ENCODE data around the gene HDDC2.

Gene HDDC2

DNA sequence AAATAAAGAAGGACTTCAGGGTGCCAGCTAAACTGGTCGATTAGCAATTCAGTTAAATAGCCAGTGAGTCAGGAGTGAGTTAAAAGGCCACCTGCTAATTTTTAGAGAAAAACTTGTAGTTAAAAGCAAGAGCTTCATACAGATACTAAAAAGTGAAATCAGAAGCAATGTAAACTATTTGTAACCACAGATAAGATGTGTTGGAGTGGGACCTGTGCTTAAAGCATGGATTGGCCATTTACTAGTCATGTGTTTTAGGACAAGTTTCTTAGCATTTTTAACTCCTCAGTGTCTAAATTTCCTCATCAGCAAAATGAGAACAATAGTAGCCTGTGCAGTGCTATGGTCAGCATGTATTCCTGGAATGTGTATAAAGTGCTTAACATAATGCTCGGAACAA, 23.8 kb upstream of the HDDC2 start:
- no peak overlapping the region for H3K4me3 ChIP-seq (ENCODE audit: low read length)
- peaks cover 11% of the 10 kb centered on the region for H3K27me3 ChIP-seq (replicated peaks; ENCODE audit: control insufficient read depth, insufficient read depth, low read length)
- no peaks in the 10 kb centered on the region for H3K9me3 ChIP-seq (ENCODE audit: control insufficient read depth, low read length)
- DNase-seq (ENCODE audit: low read depth): no peak
- no peak overlapping the region for H3K9ac ChIP-seq (ENCODE audit: low read length)
- no peaks in the 10 kb centered on the region for H3K4me1 ChIP-seq (ENCODE audit: control insufficient read depth, insufficient read depth, low read length)
- H3K36me3 ChIP-seq (ENCODE audit: control insufficient read depth, insufficient read depth, low read length, severe bottlenecking): no peaks in the 10 kb centered on the region

DNA sequence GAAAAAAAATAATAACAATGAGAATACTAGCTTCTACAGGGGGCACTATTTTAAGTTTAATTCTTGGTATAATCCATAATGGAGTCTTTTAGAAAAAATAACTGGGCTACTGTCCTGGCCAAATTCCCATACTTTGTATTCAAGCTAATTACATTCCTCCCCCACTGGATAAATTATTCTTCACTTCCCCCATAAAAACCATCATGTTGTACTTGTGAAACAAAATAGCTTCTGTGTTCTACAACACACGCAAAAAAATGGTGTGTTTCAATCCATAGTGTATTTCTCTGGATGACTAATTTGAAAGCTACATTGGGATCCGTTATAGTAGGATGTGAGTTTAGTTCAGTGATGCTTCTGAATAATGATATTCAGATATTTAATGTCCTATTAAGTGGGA, 21.6 kb upstream of the HDDC2 start:
- Histone ChIP-seq H3K36me3 (ENCODE audit: control insufficient read depth, insufficient read depth, low read length, severe bottlenecking) (no peaks in the 10 kb centered on the region), H3K4me1 (ENCODE audit: control insufficient read depth, insufficient read depth, low read length) (no peaks in the 10 kb centered on the region), H3K27me3 (replicated peaks; ENCODE audit: control insufficient read depth, insufficient read depth, low read length) (peaks cover 6% of the 10 kb centered on the region), H3K9ac (ENCODE audit: low read length) (no peak overlapping the region), H3K4me3 (ENCODE audit: low read length) (no peak overlapping the region), H3K9me3 (ENCODE audit: control insufficient read depth, low read length) (no peaks in the 10 kb centered on the region)
- no peak for DNase-seq (ENCODE audit: low read depth)

DNA sequence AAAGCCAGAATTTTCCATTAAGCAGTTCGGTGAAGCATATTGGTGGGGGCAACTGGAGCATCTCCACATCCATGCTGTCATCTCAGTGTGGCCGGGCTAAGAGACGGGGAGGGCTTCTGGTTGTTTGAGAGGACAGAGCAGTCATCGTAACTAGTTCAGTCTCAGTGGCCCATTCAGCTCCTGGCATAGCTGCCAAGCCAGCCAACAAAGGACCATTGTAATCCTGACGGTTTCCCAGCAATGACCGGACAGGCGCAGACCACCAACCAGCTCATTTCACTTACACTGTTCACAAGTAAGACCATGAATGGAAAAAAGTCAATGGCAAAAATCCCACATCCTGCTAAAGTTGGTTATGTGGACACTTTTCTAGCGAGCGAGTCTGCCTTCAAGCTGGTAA, 14.9 kb upstream of the HDDC2 start:
- peaks cover 2% of the 10 kb centered on the region for H3K4me1 ChIP-seq (ENCODE audit: control insufficient read depth, insufficient read depth, low read length)
- H3K9ac ChIP-seq (ENCODE audit: low read length): no peak overlapping the region
- no peaks in the 10 kb centered on the region for H3K36me3 ChIP-seq (ENCODE audit: control insufficient read depth, insufficient read depth, low read length, severe bottlenecking)
- H3K27me3 ChIP-seq (replicated peaks; ENCODE audit: control insufficient read depth, insufficient read depth, low read length): no peaks in the 10 kb centered on the region
- no peak for DNase-seq (ENCODE audit: low read depth)
- no peaks in the 10 kb centered on the region for H3K9me3 ChIP-seq (ENCODE audit: control insufficient read depth, low read length)
- no peak overlapping the region for H3K4me3 ChIP-seq (ENCODE audit: low read length)

DNA sequence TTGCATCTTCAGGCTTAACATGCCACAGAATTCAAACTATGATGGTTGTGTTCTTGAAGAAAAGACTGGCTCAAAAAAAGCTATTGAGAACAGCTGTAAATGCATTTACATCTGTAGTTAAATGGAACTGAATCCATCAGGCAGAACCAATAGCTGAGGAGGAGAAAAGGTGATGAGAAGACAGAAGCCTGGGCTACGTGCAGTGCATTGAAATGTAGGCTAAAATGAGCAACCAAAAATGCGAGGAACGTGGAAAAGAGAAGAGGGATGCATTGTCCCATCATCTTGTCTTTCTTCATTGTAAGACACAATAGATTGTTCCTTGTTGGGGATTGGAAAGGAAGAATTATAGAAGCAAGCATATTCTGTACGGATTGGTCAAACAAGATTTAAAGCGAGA, 13.8 kb upstream of the HDDC2 start:
- Histone ChIP-seq H3K36me3 (ENCODE audit: control insufficient read depth, insufficient read depth, low read length, severe bottlenecking) (no peaks in the 10 kb centered on the region), H3K4me3 (ENCODE audit: low read length) (no peak overlapping the region), H3K9ac (ENCODE audit: low read length) (no peak overlapping the region), H3K9me3 (ENCODE audit: control insufficient read depth, low read length) (no peaks in the 10 kb centered on the region), H3K27me3 (replicated peaks; ENCODE audit: control insufficient read depth, insufficient read depth, low read length) (no peaks in the 10 kb centered on the region), H3K4me1 (ENCODE audit: control insufficient read depth, insufficient read depth, low read length) (peaks cover 2% of the 10 kb centered on the region)
- DNase-seq (ENCODE audit: low read depth): no peak

DNA sequence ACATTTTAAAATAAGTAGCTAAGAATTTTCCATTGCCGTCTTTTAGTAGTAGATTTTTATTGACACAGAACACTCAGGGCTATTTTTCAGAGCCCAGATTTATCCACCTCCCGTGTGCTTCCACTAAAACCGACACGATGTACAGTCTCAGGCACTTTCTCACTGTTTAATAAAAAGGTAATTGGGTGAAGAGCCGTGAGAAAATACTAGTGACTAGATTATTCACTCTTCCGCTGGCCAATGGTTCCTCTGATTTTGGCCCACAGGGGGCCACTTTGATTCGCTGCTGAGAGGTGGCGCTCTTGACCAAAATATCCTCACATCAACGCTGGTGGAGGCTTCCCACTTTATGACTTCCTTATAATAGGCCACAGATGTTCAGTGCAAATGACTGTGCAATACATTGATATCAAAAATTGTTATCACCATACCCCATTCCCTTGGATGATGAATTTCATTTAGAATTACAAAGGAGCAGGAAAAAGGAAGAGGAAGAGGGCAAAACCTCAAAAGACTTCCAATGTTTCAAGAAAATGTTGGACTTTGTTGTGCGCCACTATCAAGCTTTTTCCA, 12.3 kb upstream of the HDDC2 start:
- DNase-seq (ENCODE audit: low read depth): peak; percentile 92
- Histone ChIP-seq H3K9ac (ENCODE audit: low read length) (no peak overlapping the region), H3K36me3 (ENCODE audit: control insufficient read depth, insufficient read depth, low read length, severe bottlenecking) (no peaks in the 10 kb centered on the region), H3K27me3 (replicated peaks; ENCODE audit: control insufficient read depth, insufficient read depth, low read length) (no peaks in the 10 kb centered on the region), H3K9me3 (ENCODE audit: control insufficient read depth, low read length) (no peaks in the 10 kb centered on the region), H3K4me3 (ENCODE audit: low read length) (no peak overlapping the region), H3K4me1 (ENCODE audit: control insufficient read depth, insufficient read depth, low read length) (peaks cover 2% of the 10 kb centered on the region)

DNA sequence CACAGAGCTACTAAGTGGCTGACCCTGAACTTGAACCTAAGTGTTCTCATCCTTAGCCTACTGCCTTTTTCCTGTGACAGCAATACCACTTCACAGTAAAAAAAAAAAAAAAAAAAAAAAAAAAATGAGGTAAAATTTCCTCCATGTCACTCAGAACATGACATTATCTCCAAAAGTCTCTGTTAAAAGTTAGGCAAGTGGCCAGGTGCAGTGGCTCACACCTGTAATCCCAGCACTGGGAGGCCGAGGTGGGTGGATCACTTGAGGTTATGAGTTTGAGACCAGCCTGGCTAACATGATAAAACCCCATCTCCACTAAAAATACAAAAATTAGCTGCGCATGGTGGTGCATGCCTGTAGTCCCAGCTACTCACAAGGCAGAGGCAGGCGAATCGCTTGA, 11.2 kb upstream of the HDDC2 start:
- Histone ChIP-seq H3K4me1 (ENCODE audit: control insufficient read depth, insufficient read depth, low read length) (peaks cover 6% of the 10 kb centered on the region), H3K27me3 (replicated peaks; ENCODE audit: control insufficient read depth, insufficient read depth, low read length) (no peaks in the 10 kb centered on the region), H3K36me3 (ENCODE audit: control insufficient read depth, insufficient read depth, low read length, severe bottlenecking) (no peaks in the 10 kb centered on the region), H3K9me3 (ENCODE audit: control insufficient read depth, low read length) (no peaks in the 10 kb centered on the region), H3K9ac (ENCODE audit: low read length) (no peak overlapping the region), H3K4me3 (ENCODE audit: low read length) (no peak overlapping the region)
- DNase-seq (ENCODE audit: low read depth): no peak

DNA sequence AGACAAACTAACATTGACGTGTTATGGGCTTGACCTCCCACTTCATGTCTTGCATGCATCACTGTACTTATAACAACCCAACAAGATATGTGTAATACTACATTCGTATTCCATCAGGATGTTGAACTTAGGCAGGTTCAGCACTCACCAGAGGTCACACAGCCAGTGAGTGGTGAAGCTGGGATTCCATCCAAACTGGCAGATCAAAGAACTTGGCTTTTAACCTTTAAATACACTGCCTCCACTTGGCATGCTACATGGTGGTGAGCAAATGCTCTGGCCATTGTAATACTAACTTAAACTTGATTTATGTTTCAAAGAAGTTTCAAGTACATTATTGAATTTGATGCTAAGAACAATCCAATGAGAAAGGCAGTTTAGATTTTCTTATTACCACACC, 10.7 kb upstream of the HDDC2 start:
- no peaks in the 10 kb centered on the region for H3K9me3 ChIP-seq (ENCODE audit: control insufficient read depth, low read length)
- H3K36me3 ChIP-seq (ENCODE audit: control insufficient read depth, insufficient read depth, low read length, severe bottlenecking): no peaks in the 10 kb centered on the region
- DNase-seq (ENCODE audit: low read depth): no peak
- H3K4me3 ChIP-seq (ENCODE audit: low read length): no peak overlapping the region
- H3K27me3 ChIP-seq (replicated peaks; ENCODE audit: control insufficient read depth, insufficient read depth, low read length): no peaks in the 10 kb centered on the region
- H3K4me1 ChIP-seq (ENCODE audit: control insufficient read depth, insufficient read depth, low read length): peaks cover 6% of the 10 kb centered on the region
- H3K9ac ChIP-seq (ENCODE audit: low read length): no peak overlapping the region

DNA sequence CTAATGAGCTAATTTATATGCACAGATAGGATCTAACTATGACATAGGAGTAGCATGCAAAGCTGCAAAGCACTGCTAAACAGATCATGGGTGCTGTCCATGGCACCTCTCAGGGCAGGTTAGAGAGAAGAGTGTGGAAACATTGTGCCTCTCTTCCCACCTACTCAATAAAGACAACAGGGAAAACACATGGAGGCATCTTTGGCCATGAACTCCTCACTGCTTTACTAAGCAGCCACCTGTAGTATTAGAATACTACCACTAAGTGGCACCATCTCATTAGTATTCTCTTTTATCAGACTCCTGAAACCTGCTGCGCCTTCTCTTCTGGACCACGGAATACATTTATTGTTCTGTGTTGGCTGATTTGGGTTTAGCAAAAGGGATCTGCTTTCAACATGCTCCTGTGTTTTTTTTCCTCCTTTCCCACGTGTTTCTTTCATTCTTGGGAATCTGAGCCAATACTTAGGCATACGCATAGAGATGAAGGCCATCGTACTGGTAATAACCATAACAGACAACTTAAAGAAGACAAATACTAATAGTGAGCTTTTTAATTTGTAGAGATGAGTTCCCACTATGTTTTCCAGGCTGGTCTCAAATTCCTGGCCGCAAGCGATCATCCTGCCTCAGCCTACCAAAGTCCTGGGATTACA, 9.4 kb upstream of the HDDC2 start:
- Histone ChIP-seq H3K36me3 (ENCODE audit: control insufficient read depth, insufficient read depth, low read length, severe bottlenecking) (no peaks in the 10 kb centered on the region), H3K9me3 (ENCODE audit: control insufficient read depth, low read length) (no peaks in the 10 kb centered on the region), H3K9ac (ENCODE audit: low read length) (no peak overlapping the region), H3K4me3 (ENCODE audit: low read length) (no peak overlapping the region), H3K4me1 (ENCODE audit: control insufficient read depth, insufficient read depth, low read length) (peaks cover 6% of the 10 kb centered on the region), H3K27me3 (replicated peaks; ENCODE audit: control insufficient read depth, insufficient read depth, low read length) (no peaks in the 10 kb centered on the region)
- DNase-seq (ENCODE audit: low read depth): peak; percentile 88

DNA sequence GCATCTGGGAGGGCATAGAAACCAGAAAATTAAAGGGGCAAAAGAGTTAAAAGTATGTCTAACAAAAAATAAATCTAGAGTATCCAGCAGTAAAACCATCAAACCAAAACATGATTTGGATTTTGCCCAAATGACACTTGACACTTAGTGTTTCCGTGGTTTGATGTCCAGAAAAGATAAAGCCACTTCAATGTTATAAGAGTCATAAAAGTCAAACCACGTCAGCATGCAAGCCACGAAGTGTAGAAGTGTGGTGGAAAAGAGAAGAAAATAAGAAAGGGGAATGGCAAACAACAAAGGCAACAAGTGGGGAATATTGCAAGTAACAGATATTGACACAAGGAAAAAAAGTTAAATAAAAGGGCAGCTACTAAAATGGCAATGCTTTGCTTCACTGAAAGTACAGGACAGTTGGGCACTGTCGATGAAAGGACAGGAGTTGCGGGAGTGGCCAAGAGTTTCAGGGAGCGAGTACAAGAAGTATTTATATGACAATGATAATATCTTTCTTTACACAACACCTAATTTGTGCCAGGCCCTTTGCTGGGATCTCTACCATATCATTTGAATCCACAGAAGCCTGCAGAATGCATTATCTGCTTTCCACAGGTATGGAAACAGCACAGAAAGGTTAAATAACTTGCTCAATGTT, 6.3 kb upstream of the HDDC2 start:
- DNase-seq (ENCODE audit: low read depth): no peak
- no peaks in the 10 kb centered on the region for H3K27me3 ChIP-seq (replicated peaks; ENCODE audit: control insufficient read depth, insufficient read depth, low read length)
- no peaks in the 10 kb centered on the region for H3K36me3 ChIP-seq (ENCODE audit: control insufficient read depth, insufficient read depth, low read length, severe bottlenecking)
- H3K9me3 ChIP-seq (ENCODE audit: control insufficient read depth, low read length): peaks cover 6% of the 10 kb centered on the region
- no peak overlapping the region for H3K9ac ChIP-seq (ENCODE audit: low read length)
- H3K4me3 ChIP-seq (ENCODE audit: low read length): no peak overlapping the region
- peaks cover 3% of the 10 kb centered on the region for H3K4me1 ChIP-seq (ENCODE audit: control insufficient read depth, insufficient read depth, low read length)

DNA sequence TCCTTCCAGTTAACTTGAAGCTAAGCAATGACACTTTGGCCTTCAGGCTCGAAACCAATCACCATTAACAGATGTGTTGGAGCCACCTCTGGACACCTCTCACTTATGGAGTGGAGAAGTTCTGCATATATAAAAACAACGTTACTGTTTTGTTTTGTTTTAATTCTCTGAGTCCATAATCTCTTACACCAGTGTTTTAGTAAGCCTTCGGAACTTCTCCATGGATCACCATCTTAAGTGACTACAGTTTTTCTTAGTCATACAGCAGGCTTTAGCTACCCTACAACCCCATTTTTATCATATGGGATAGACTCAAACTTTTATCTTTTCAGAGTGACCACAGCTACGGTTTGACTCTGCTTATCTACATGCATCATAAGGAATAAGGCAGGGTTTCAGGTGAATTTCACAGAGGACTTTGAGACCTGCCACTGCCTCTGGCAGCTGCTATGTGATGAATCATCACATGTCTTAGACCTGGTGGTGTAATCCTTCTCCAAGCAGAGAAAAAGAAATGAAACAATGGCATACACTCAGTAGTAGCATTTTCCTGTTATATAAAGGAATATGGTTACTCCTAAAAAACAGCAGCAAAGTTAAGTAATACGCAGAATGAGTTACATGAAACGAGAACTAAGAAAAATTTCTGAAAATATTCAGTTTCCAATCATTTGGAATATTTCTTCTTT, 5.5 kb upstream of the HDDC2 start:
- H3K27me3 ChIP-seq (replicated peaks; ENCODE audit: control insufficient read depth, insufficient read depth, low read length): no peaks in the 10 kb centered on the region
- no peaks in the 10 kb centered on the region for H3K36me3 ChIP-seq (ENCODE audit: control insufficient read depth, insufficient read depth, low read length, severe bottlenecking)
- peaks cover 3% of the 10 kb centered on the region for H3K4me1 ChIP-seq (ENCODE audit: control insufficient read depth, insufficient read depth, low read length)
- peaks cover 6% of the 10 kb centered on the region for H3K9me3 ChIP-seq (ENCODE audit: control insufficient read depth, low read length)
- peak; percentile 46 for DNase-seq (ENCODE audit: low read depth)
- no peak overlapping the region for H3K4me3 ChIP-seq (ENCODE audit: low read length)
- H3K9ac ChIP-seq (ENCODE audit: low read length): no peak overlapping the region

DNA sequence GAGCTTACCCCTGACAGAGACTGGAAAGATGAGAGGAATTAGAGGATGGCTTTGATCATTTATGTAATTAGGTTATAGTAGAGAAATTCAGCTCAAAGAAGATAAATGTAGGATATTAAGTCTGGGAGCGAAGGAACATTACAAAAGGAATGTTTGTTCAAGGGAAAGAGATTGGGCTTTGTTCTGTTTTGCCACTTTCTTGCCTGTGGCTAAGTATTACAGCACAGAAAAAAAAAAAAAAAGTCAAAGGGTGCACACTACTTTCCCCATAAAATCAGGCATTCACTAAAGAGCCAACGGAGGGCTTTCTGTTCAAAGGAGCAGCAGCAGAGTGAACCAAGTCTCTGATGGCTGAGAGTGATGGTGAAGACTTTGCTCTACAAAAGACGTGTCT, 5.0 kb upstream of the HDDC2 start:
- no peaks in the 10 kb centered on the region for H3K27me3 ChIP-seq (replicated peaks; ENCODE audit: control insufficient read depth, insufficient read depth, low read length)
- H3K36me3 ChIP-seq (ENCODE audit: control insufficient read depth, insufficient read depth, low read length, severe bottlenecking): no peaks in the 10 kb centered on the region
- DNase-seq (ENCODE audit: low read depth): no peak
- H3K4me1 ChIP-seq (ENCODE audit: control insufficient read depth, insufficient read depth, low read length): peaks cover 3% of the 10 kb centered on the region
- H3K4me3 ChIP-seq (ENCODE audit: low read length): no peak overlapping the region
- no peak overlapping the region for H3K9ac ChIP-seq (ENCODE audit: low read length)
- H3K9me3 ChIP-seq (ENCODE audit: control insufficient read depth, low read length): peaks cover 6% of the 10 kb centered on the region
